SK-N-SH (cell line): ENCODE results near the gene STYXL2. TPM values are rescaled to one million over a fixed set of nuclear protein-coding genes. Genes with fewer than 3 reads are reported as not detected.

Source experiments
- CTCF ChIA-PET: fragments of 300-600, 350-600 bp; formaldehyde crosslinking; extraction: SDS; loops from one replicate; lab custom pipeline; 2021; lab: Yijun Ruan, JAX
- POLR2A ChIA-PET: fragments of 350-600 bp; sonication (Branson Sonifier 250); formaldehyde crosslinking; extraction: SDS; loops from one replicate; lab custom pipeline; 2020; ENCODE audit warnings: antibody characterized with exemption, inconsistent platforms; lab: Yijun Ruan, JAX
- DNase-seq: peaks from one replicate; pipeline ENCODE4 v3.0.0; 2012
- H2AFZ ChIP-seq: fragments of 200-600 bp; sonication (generic); 2 replicates; pipeline ENCODE4 v1.8.1; 2016; ENCODE audit warnings: antibody characterized with exemption, mild to moderate bottlenecking, low read depth
- H3F3A ChIP-seq: fragments of 200-600 bp; sonication (generic); replicated peaks from 2 replicates; pipeline ENCODE3; 2016; ENCODE audit warnings: antibody characterized with exemption, mild to moderate bottlenecking; ENCODE audit not compliant: insufficient read depth
- H3K27ac ChIP-seq, 2 experiments: fragments of 200-500 bp in 1 of 2; fragments of 200-600 bp in 1 of 2; sonication (Bioruptor generic) in 1 of 2; sonication (generic), shearing (Covaris generic) in 1 of 2; 2 replicates each; pipeline versions ENCODE4 v1.5.1 to v1.6.1; 2014 to 2016; ENCODE audit warnings: low read depth in 2 of 2, inconsistent platforms in 1 of 2, low read length in 1 of 2, mild to moderate bottlenecking in 1 of 2, mixed read lengths in 1 of 2
- H3K27me3 ChIP-seq: fragments of 200-600 bp; sonication (generic), shearing (Covaris generic); 2 replicates; pipeline ENCODE4 v1.6.1; 2016; ENCODE audit warnings: mixed run types; ENCODE audit not compliant: insufficient read depth
- H3K36me3 ChIP-seq, 2 experiments: fragments of 200-500 bp in 1 of 2; fragments of 200-600 bp in 1 of 2; sonication (Bioruptor generic) in 1 of 2; sonication (generic) in 1 of 2; replicated peaks in 1 of 2; 2 replicates each; pipeline versions ENCODE3 to v1.5.1; 2014 to 2016; ENCODE audit warnings: low read length in 1 of 2, mild to moderate bottlenecking in 1 of 2; ENCODE audit not compliant: insufficient read depth in 2 of 2, control insufficient read depth in 1 of 2
- H3K4me1 ChIP-seq, 2 experiments: fragments of 200-500 bp in 1 of 2; fragments of 200-600 bp in 1 of 2; sonication (Bioruptor generic) in 1 of 2; sonication (generic), shearing (Covaris generic) in 1 of 2; 2 replicates each; pipeline versions ENCODE4 v1.5.1 to v1.6.1; 2014 to 2016; ENCODE audit warnings: low read depth in 1 of 2, low read length in 1 of 2, mixed run types in 1 of 2; ENCODE audit not compliant: insufficient read depth in 2 of 2, control insufficient read depth in 1 of 2
- H3K4me2 ChIP-seq: fragments of 200-600 bp; sonication (generic), shearing (Covaris generic); 2 replicates; pipeline ENCODE4 v1.6.1; 2017; ENCODE audit warnings: mixed run types
- H3K4me3 ChIP-seq, 2 experiments: fragments of 200-500 bp in 1 of 2; fragments of 200-600 bp in 1 of 2; sonication (Bioruptor generic) in 1 of 2; sonication (generic), shearing (Covaris generic) in 1 of 2; 2 replicates each; pipeline versions ENCODE4 v1.5.1 to v1.8.1; 2014 to 2016; ENCODE audit warnings: low read depth in 2 of 2, inconsistent platforms in 1 of 2, low read length in 1 of 2, mild to moderate bottlenecking in 1 of 2, mixed read lengths in 1 of 2, moderate library complexity in 1 of 2
- H3K79me2 ChIP-seq: fragments of 200-600 bp; sonication (generic); 2 replicates; pipeline ENCODE4 v1.8.1; 2017; ENCODE audit warnings: mild to moderate bottlenecking; ENCODE audit not compliant: insufficient read depth
- H3K9ac ChIP-seq: fragments of 200-600 bp; sonication (generic); 2 replicates; pipeline ENCODE4 v1.6.1; 2017; ENCODE audit warnings: mixed run types
- H3K9me2 ChIP-seq: fragments of 200-600 bp; sonication (generic); 2 replicates; pipeline ENCODE4 v1.6.1; 2017; ENCODE audit warnings: mixed run types
- H3K9me3 ChIP-seq: fragments of 200-600 bp; sonication (generic); 2 replicates; pipeline ENCODE4 v1.6.1; 2017; ENCODE audit warnings: mixed run types, mild to moderate bottlenecking, moderate library complexity
- H4K20me1 ChIP-seq: fragments of 200-600 bp; sonication (generic); 2 replicates; pipeline ENCODE4 v1.6.1; 2017; ENCODE audit warnings: mild to moderate bottlenecking, mixed run types; ENCODE audit not compliant: insufficient read depth
- CHD2 ChIP-seq: fragments of 150-350 bp; IDR thresholded peaks from 2 replicates; pipeline ENCODE4 v1.6.1; 2018; ENCODE audit warnings: low read length; ENCODE audit not compliant: partially characterized antibody
- CTCF ChIP-seq: fragments of 200-600 bp; sonication (generic); IDR thresholded peaks from 2 replicates; pipeline ENCODE4 v1.6.1; 2017; ENCODE audit warnings: antibody characterized with exemption, mild to moderate bottlenecking, moderate library complexity
- ELF1 ChIP-seq: IDR thresholded peaks from 2 replicates; pipeline ENCODE4 v1.4.0; 2012
- FOXJ3 ChIP-seq: sonication (generic); formaldehyde crosslinking; IDR thresholded peaks from 2 replicates; pipeline ENCODE4 v1.5.1; 2020; ENCODE audit warnings: mild to moderate bottlenecking, missing genetic modification reagents
- GABPA ChIP-seq: IDR thresholded peaks from 2 replicates; pipeline ENCODE4 v1.4.0; 2012; ENCODE audit warnings: low read depth, mild to moderate bottlenecking
- GATA2 ChIP-seq: sonication (generic); formaldehyde crosslinking; IDR thresholded peaks from 2 replicates; pipeline ENCODE4 v1.5.0; 2020; ENCODE audit warnings: mild to moderate bottlenecking, missing genetic modification reagents
- JUND ChIP-seq: IDR thresholded peaks from 2 replicates; pipeline ENCODE4 v1.4.0; 2012
- MEF2A ChIP-seq: IDR thresholded peaks from 2 replicates; pipeline ENCODE4 v1.4.0; 2012; ENCODE audit warnings: low read depth, borderline replicate concordance
- MXI1 ChIP-seq: IDR thresholded peaks from 2 replicates; pipeline ENCODE4 v1.6.1; 2012; ENCODE audit warnings: mild to moderate bottlenecking, low read depth, low read length, improper control_type of control experiment
- RAD21 ChIP-seq: IDR thresholded peaks from 2 replicates; pipeline ENCODE4 v1.6.1; 2012; ENCODE audit warnings: mild to moderate bottlenecking, low read length
- RXRA ChIP-seq: IDR thresholded peaks from 2 replicates; pipeline ENCODE4 v1.4.0; 2012; ENCODE audit warnings: low read depth, mild to moderate bottlenecking, borderline replicate concordance
- SIN3A ChIP-seq: IDR thresholded peaks from 2 replicates; pipeline ENCODE4 v1.6.1; 2012; ENCODE audit warnings: low read depth, mild to moderate bottlenecking, low read length, moderate library complexity, borderline replicate concordance
- SMC3 ChIP-seq: IDR thresholded peaks from 2 replicates; pipeline ENCODE4 v1.6.1; 2012; ENCODE audit warnings: low read depth, low read length, improper control_type of control experiment
- ZBTB33 ChIP-seq: IDR thresholded peaks from 2 replicates; pipeline ENCODE4 v1.4.0; 2012; ENCODE audit warnings: low read depth, borderline replicate concordance
- WGBS: methylation state at CpG from one replicate; pipeline ENCODE4 v1.1.6; 2017; ENCODE audit warnings: low lambda C conversion rate; 5-methylcytosine and 5-hydroxymethylcytosine counted together
- polyA plus RNA-seq, 3 experiments: library from polyadenylated mRNA; depleted of rRNA; stranded (reverse); fragments of >200 nt; gene quantifications; 2 replicates each; pipeline ENCODE4 v1.2.3, GENCODE V29; 2012
- TF ChIP-seq, protein P1 (sequence below): IDR thresholded peaks from 2 replicates; pipeline ENCODE4 v1.6.1; 2012; ENCODE audit warnings: mild to moderate bottlenecking, low read depth, low read length, moderate library complexity
- TF ChIP-seq, protein P2 (sequence below): IDR thresholded peaks from 2 replicates; pipeline ENCODE4 v1.4.0; 2012; ENCODE audit warnings: low read depth
- TF ChIP-seq, protein P3 (sequence below): fragments of 150-350 bp; IDR thresholded peaks from 2 replicates; pipeline ENCODE4 v1.6.1; 2017; ENCODE audit warnings: antibody characterized with exemption, low read length, low read depth, borderline replicate concordance

STYXL2 gene
- polyA plus RNA-seq, 1 of the 3 experiments (the other 2 are of a cell fraction), result not detected

GRCh38 chr1:167115655-167116054, 21.8 kb downstream of the STYXL2 start (continued):
- TF ChIP-seq, protein P1, sequence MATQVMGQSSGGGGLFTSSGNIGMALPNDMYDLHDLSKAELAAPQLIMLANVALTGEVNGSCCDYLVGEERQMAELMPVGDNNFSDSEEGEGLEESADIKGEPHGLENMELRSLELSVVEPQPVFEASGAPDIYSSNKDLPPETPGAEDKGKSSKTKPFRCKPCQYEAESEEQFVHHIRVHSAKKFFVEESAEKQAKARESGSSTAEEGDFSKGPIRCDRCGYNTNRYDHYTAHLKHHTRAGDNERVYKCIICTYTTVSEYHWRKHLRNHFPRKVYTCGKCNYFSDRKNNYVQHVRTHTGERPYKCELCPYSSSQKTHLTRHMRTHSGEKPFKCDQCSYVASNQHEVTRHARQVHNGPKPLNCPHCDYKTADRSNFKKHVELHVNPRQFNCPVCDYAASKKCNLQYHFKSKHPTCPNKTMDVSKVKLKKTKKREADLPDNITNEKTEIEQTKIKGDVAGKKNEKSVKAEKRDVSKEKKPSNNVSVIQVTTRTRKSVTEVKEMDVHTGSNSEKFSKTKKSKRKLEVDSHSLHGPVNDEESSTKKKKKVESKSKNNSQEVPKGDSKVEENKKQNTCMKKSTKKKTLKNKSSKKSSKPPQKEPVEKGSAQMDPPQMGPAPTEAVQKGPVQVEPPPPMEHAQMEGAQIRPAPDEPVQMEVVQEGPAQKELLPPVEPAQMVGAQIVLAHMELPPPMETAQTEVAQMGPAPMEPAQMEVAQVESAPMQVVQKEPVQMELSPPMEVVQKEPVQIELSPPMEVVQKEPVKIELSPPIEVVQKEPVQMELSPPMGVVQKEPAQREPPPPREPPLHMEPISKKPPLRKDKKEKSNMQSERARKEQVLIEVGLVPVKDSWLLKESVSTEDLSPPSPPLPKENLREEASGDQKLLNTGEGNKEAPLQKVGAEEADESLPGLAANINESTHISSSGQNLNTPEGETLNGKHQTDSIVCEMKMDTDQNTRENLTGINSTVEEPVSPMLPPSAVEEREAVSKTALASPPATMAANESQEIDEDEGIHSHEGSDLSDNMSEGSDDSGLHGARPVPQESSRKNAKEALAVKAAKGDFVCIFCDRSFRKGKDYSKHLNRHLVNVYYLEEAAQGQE, result no peak
- no peak for TF ChIP-seq JUND

DNA sequence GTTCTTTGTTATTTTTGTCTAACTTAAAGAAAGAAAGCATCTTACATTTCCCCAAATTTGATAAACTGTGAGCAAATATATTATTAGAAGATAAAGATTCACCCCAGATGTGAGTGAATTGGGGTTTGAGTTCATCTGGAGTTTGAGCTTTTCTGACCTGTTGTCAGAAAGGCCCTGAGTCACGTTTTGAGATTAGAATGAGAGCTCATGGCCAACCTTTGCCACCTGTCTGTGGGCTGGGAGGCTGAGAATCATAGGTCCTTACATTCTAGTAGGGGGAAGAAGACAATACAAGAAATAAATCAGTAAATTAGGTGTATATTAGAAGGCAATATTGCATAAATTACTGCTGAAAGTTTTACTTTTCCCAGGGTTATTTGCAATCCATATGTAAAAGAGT, 22.3 kb downstream of the STYXL2 start:
- Histone ChIP-seq H3K4me2 (no peak overlapping the region), H3K27ac (no peak overlapping the region), H3K36me3 (no peaks in the 10 kb centered on the region), H3K9me2 (no peaks in the 10 kb centered on the region), H4K20me1 (no peaks in the 10 kb centered on the region), H3K4me3 (no peak overlapping the region), H3K27me3 (0 out of 2 replicates have a peak, but pooled peaks cover 5% of the 10 kb centered on the region), H2AFZ (no peak overlapping the region), H3K9ac (no peak overlapping the region), H3F3A (no peaks in the 10 kb centered on the region), H3K4me1 (peaks cover 0 to 1% of the 10 kb centered on the region in 2 experiments; a peak in 1 of 4 replicates), H3K9me3 (no peaks in the 10 kb centered on the region), H3K79me2 (no peaks in the 10 kb centered on the region)
- WGBS, result 21% methylated on average over 1 of the region's 1 CpG
- DNase-seq, result no peak
- POLR2A ChIA-PET, result no interaction called here
- TF ChIP-seq ZBTB33, result no peak
- no peak for TF ChIP-seq ELF1
- no peak for TF ChIP-seq RAD21
- no peak for TF ChIP-seq MEF2A
- no peak for TF ChIP-seq GATA2 (CRISPR knock-in tag)
- no peak for TF ChIP-seq MXI1
- TF ChIP-seq SIN3A, result no peak
- no peak for TF ChIP-seq JUND
- TF ChIP-seq GABPA, result no peak
- TF ChIP-seq, protein P2, sequence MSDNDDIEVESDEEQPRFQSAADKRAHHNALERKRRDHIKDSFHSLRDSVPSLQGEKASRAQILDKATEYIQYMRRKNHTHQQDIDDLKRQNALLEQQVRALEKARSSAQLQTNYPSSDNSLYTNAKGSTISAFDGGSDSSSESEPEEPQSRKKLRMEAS, result no peak
- no peak for TF ChIP-seq FOXJ3 (CRISPR knock-in tag)
- TF ChIP-seq SMC3, result no peak
- TF ChIP-seq, protein P1, result no peak
- TF ChIP-seq CHD2, result no peak
- TF ChIP-seq CTCF, result no peak
- TF ChIP-seq, protein P3, sequence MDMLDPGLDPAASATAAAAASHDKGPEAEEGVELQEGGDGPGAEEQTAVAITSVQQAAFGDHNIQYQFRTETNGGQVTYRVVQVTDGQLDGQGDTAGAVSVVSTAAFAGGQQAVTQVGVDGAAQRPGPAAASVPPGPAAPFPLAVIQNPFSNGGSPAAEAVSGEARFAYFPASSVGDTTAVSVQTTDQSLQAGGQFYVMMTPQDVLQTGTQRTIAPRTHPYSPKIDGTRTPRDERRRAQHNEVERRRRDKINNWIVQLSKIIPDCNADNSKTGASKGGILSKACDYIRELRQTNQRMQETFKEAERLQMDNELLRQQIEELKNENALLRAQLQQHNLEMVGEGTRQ, result no peak
- TF ChIP-seq RXRA, result no peak
- CTCF ChIA-PET, result interaction anchor here (0.6 to 1.5 kb wide), 3 partner anchors 14 to 1177 kb away, joined by 3 to 4 read pairs (median 3); no protein-coding TSS in a partner anchor
